ENCODE measurements around the gene IL9.
A peak's percentile ranks its signal among the peaks of the same experiment; 100 is the strongest.

The IL9 gene

GRCh38 chr5:135862086-135862485 is 33.6 kb downstream of the IL9 start:
- TF ChIP-seq ZFX (IDR thresholded peaks at IDR 0.05) (no peak), CTCF (conservative IDR thresholded peaks at IDR 0.05) (no peak)
- no peak overlapping the region for H3K27ac ChIP-seq

- no peak overlapping the region for H3K27ac ChIP-seq
- no peak for TF ChIP-seq CTCF (conservative IDR thresholded peaks at IDR 0.05)
- no peak for TF ChIP-seq ZFX (IDR thresholded peaks at IDR 0.05)
Measured at GRCh38 chr5:135861641-135862040, 34.0 kb downstream of the IL9 start.

GRCh38 chr5:135859641-135860040 is 36.0 kb downstream of the IL9 start:
- H3K27ac ChIP-seq: peak overlapping the region; percentile 91
- TF ChIP-seq ZFX (IDR thresholded peaks at IDR 0.05): no peak
- TF ChIP-seq CTCF (conservative IDR thresholded peaks at IDR 0.05): no peak

- H3K27ac ChIP-seq: peak overlapping the region; percentile 91
Measured at GRCh38 chr5:135859186-135859585, 36.5 kb downstream of the IL9 start.

GRCh38 chr5:135857630-135858311 is 37.9 kb downstream of the IL9 start:
- no peak for TF ChIP-seq CTCF (conservative IDR thresholded peaks at IDR 0.05)
- no peak for TF ChIP-seq ZFX (IDR thresholded peaks at IDR 0.05)
- peak overlapping the region; percentile 91 for H3K27ac ChIP-seq

GRCh38 chr5:135851915-135852845 is 43.5 kb downstream of the IL9 start:
- TF ChIP-seq ZFX (IDR thresholded peaks at IDR 0.05) (no peak), CTCF (conservative IDR thresholded peaks at IDR 0.05) (no peak)
- no peak overlapping the region for H3K27ac ChIP-seq

- TF ChIP-seq ZFX (IDR thresholded peaks at IDR 0.05): no peak
- TF ChIP-seq CTCF (conservative IDR thresholded peaks at IDR 0.05): no peak
- H3K27ac ChIP-seq: no peak overlapping the region
Measured at GRCh38 chr5:135851186-135851914, 44.3 kb downstream of the IL9 start.

All from C4-2B (cell line).